Upper lobe of right lung (tissue), 1 donor: ENCODE data around the gene PTPRT. TPM values are rescaled to one million over a fixed set of nuclear protein-coding genes. Genes with fewer than 3 reads are reported as not detected.

ENCODE experiments used
- ATAC-seq: fragments of 200-7000 bp; cut with Tn5 transposase; one replicate; pipeline ENCODE4 v1.9.1; 2020; ENCODE audit warnings: mild to moderate bottlenecking, moderate library complexity
- DNase-seq: peaks from one replicate; pipeline ENCODE4 v3.0.0-alpha.2; 2020
- H3K27ac ChIP-seq: fragments of 200-600 bp; one replicate; pipeline ENCODE4 v1.8.0; 2022
- H3K27me3 ChIP-seq: fragments of 200-600 bp; one replicate; pipeline ENCODE4 v1.8.0; 2022; ENCODE audit warnings: mild to moderate bottlenecking
- H3K36me3 ChIP-seq: fragments of 200-600 bp; one replicate; pipeline ENCODE4 v1.8.0; 2022
- H3K4me1 ChIP-seq: fragments of 200-600 bp; one replicate; pipeline ENCODE4 v1.8.0; 2022
- H3K4me3 ChIP-seq: fragments of 200-600 bp; one replicate; pipeline ENCODE4 v1.8.0; 2022; ENCODE audit warnings: mild to moderate bottlenecking
- H3K9me3 ChIP-seq: fragments of 200-600 bp; one replicate; pipeline ENCODE4 v1.8.0; 2022
- intact Hi-C: fragments of 100-400 bp; cut with DNase I; formaldehyde crosslinking; loops from one replicate; pipeline ENCODE4 v1.11.0; 2022
- total RNA-seq: library from RNA; stranded (reverse); fragmentation: NEBNext Ultra II Directional; extraction: Animal tissue kit (Norgen Biotek cat#: 25700); gene quantifications from one replicate; pipeline ENCODE4 v1.2.1, GENCODE V29; 2021
- TF ChIP-seq, protein P1 (sequence below): fragments of 200-600 bp; IDR thresholded peaks from one replicate; pipeline ENCODE4 v1.8.0; 2022; ENCODE audit warnings: antibody characterized with exemption
- donor health status: DM: no; HTN: yes; CAD: no; lungs with severe emphysema.

The PTPRT gene
- total RNA-seq, 1 donor from 2014 or later: 0.46 TPM

DNA sequence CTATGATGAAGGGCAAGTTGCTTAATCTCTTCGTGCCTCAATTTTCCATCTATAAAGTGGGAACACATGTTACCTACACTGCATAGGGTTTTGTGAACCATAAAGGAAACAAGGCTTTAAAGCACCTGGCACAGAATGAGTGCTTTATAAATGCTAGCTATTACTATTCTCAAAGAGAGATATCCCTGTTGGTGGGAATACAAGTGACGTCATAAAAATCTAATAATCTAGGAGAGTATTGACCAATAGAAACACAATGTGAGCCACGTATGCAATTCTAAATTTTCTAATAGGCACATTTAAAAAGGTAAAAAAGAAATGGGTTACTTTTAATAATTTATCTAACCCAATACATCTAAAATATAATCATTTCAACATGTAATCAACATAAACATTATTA is 316.4 kb downstream of the PTPRT start:
- ATAC-seq (no peak), DNase-seq (no peak)
- H3K27me3 ChIP-seq: no peaks in the 10 kb centered on the region
- no peaks in the 10 kb centered on the region for H3K36me3 ChIP-seq
- H3K9me3 ChIP-seq: no peaks in the 10 kb centered on the region
- intact Hi-C loops: no loop called here
- H3K27ac ChIP-seq: no peak overlapping the region
- no peaks in the 10 kb centered on the region for H3K4me1 ChIP-seq
- H3K4me3 ChIP-seq: no peak overlapping the region
- TF ChIP-seq, protein P1, sequence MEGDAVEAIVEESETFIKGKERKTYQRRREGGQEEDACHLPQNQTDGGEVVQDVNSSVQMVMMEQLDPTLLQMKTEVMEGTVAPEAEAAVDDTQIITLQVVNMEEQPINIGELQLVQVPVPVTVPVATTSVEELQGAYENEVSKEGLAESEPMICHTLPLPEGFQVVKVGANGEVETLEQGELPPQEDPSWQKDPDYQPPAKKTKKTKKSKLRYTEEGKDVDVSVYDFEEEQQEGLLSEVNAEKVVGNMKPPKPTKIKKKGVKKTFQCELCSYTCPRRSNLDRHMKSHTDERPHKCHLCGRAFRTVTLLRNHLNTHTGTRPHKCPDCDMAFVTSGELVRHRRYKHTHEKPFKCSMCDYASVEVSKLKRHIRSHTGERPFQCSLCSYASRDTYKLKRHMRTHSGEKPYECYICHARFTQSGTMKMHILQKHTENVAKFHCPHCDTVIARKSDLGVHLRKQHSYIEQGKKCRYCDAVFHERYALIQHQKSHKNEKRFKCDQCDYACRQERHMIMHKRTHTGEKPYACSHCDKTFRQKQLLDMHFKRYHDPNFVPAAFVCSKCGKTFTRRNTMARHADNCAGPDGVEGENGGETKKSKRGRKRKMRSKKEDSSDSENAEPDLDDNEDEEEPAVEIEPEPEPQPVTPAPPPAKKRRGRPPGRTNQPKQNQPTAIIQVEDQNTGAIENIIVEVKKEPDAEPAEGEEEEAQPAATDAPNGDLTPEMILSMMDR: no peak

DNA sequence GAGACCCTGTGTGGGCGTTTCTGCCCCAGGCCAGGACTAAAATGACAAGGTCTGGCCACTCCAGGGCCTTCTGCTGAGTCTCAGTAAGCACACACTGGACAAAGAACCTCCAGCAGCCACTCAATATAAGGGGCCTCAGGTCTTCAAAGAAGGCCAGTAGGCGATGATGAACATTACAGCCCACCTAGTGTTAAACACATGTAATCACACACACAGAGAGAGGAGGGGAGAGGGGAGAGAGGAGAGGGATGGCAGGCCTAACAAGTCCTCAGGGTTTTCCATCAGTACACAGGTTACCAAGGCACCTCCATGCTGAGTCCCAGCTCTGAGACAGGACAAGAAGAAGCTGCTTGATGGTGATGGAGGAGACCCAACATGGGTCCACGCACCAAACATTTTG is 325.6 kb downstream of the PTPRT start:
- H3K36me3 ChIP-seq: no peaks in the 10 kb centered on the region
- DNase-seq: no peak
- H3K27me3 ChIP-seq: no peaks in the 10 kb centered on the region
- no peaks in the 10 kb centered on the region for H3K9me3 ChIP-seq
- no peak overlapping the region for H3K4me3 ChIP-seq
- no peak for ATAC-seq
- intact Hi-C loops: no loop called here
- TF ChIP-seq, protein P1: no peak
- H3K4me1 ChIP-seq: no peaks in the 10 kb centered on the region
- no peak overlapping the region for H3K27ac ChIP-seq

DNA sequence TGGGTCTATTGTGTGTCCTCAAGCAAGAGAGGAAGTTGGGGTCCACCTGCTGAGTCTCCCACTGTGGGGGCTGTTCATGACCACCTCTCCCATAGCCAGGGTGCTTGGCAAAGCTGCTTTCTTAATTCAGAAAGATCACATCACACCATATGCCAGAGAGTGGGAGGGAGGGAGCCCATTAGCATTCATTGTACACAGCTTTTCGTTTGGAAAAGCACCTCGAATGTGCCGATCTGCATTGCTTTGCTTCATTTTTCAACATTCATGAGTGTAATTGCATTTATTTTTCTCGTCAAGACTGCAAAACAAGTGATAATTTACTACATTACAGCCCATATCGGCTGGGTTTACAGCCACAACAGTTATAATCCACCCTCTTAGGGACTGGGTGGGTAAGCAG is 327.3 kb downstream of the PTPRT start:
- Histone ChIP-seq H3K9me3 (no peaks in the 10 kb centered on the region), H3K4me1 (no peaks in the 10 kb centered on the region), H3K27me3 (no peaks in the 10 kb centered on the region), H3K4me3 (no peak overlapping the region), H3K36me3 (no peaks in the 10 kb centered on the region), H3K27ac (no peak overlapping the region)
- TF ChIP-seq, protein P1: no peak
- intact Hi-C loops: no loop called here
- ATAC-seq: no peak
- DNase-seq: no peak

DNA sequence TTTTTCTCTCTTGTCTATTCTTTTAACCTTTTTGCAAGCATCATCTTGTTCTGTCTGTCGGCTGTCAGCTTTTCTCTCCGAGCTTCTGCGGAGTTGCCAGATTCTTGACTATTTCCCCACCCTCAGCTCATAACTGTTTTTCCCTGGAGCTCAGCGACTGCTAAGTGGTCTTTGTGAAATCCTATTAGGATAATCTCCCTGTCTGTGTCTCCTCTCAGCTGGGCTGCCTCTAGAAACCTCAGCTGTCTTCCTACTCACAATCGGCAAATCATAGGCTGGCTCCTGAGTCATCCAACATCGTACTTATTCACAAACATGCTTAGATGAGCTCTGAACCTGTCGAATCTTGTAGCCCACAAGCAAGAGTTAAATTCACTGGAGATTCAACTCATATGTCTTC is 332.3 kb downstream of the PTPRT start:
- intact Hi-C loops: no loop called here
- TF ChIP-seq, protein P1: no peak
- no peaks in the 10 kb centered on the region for H3K27me3 ChIP-seq
- H3K9me3 ChIP-seq: no peaks in the 10 kb centered on the region
- DNase-seq (no peak), ATAC-seq (no peak)
- no peaks in the 10 kb centered on the region for H3K36me3 ChIP-seq
- H3K27ac ChIP-seq: no peak overlapping the region
- H3K4me3 ChIP-seq: no peak overlapping the region
- H3K4me1 ChIP-seq: no peaks in the 10 kb centered on the region

DNA sequence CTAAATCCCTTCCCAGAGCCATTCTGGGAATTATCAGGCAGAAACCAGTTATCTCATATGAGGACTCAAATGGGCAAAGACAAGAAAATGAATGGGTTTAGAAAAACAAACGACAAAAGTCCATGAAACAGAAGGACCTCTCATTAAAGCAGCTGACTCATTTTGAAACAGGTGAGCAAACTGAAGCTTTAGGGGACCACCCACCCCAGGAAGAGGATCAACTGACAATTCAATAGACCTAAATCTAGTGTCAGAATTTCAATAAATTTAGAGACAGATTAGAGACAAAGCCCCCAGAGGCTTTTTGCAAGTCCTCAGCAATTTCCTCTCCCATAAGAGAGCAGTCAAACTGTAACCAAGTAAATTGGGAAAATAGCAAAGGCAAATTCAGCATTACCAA is 333.8 kb downstream of the PTPRT start:
- H3K27ac ChIP-seq: no peak overlapping the region
- intact Hi-C loops: no loop called here
- TF ChIP-seq, protein P1: no peak
- ATAC-seq (no peak), DNase-seq (no peak)
- no peak overlapping the region for H3K4me3 ChIP-seq
- no peaks in the 10 kb centered on the region for H3K9me3 ChIP-seq
- no peaks in the 10 kb centered on the region for H3K27me3 ChIP-seq
- no peaks in the 10 kb centered on the region for H3K4me1 ChIP-seq
- no peaks in the 10 kb centered on the region for H3K36me3 ChIP-seq

DNA sequence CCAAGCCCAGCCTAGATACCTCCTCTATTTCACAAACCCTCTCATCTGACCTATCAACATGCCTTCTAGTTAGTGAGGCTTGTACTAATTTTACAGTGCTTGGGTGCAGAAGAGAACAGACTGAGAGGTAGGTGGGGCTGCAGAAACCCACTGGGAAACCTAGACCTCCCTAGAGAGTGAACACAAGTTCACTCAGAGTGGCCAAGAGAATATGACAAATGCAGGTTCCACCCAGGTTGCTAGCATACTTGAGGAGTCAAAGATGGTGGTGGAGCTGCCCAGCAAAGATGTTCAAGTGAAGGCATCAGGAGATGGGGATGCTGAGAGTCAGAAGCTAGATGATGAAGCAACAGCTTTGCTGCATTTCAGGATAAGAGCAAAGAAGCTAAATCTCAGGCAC is 337.0 kb downstream of the PTPRT start:
- no peaks in the 10 kb centered on the region for H3K36me3 ChIP-seq
- intact Hi-C loops: no loop called here
- H3K4me3 ChIP-seq: no peak overlapping the region
- no peaks in the 10 kb centered on the region for H3K27me3 ChIP-seq
- H3K27ac ChIP-seq: no peak overlapping the region
- no peaks in the 10 kb centered on the region for H3K4me1 ChIP-seq
- H3K9me3 ChIP-seq: no peaks in the 10 kb centered on the region
- TF ChIP-seq, protein P1: no peak
- DNase-seq (no peak), ATAC-seq (no peak)
